Fibroblast of skin of left quadriceps (primary cell): ENCODE data around the gene PPM1H.
"Not testable (repeated sequence)": the region's sequence is repeated elsewhere in the genome, so short reads cannot be mapped to it uniquely, and the experiment has no call there.

ENCODE experiments used
- DNase-seq, 2 experiments: peaks; one replicate each; pipeline ENCODE4 v3.0.0-alpha.2; 2013; ENCODE audit warnings: low read depth in 2 of 2

PPM1H gene

GRCh38 chr12:62839869-62840660 is 94.9 kb downstream of the PPM1H start:
- DNase-seq = no peak

GRCh38 chr12:62834971-62835547 is 99.9 kb downstream of the PPM1H start:
- DNase-seq = no peak

GRCh38 chr12:62834406-62834805 is 100.5 kb downstream of the PPM1H start:
- DNase-seq = no peak

GRCh38 chr12:62833634-62834033 is 101.3 kb downstream of the PPM1H start:
- no peak for DNase-seq

- no peak for DNase-seq
Measured at GRCh38 chr12:62832558-62832957, 102.4 kb downstream of the PPM1H start.

GRCh38 chr12:62832027-62832426 is 102.9 kb downstream of the PPM1H start:
- no peak for DNase-seq

GRCh38 chr12:62827855-62828254 is 107.1 kb downstream of the PPM1H start:
- no peak for DNase-seq

GRCh38 chr12:62827042-62827441 is 107.9 kb downstream of the PPM1H start:
- DNase-seq = no peak

- DNase-seq = no peak
Measured at GRCh38 chr12:62817556-62818271, 117.2 kb downstream of the PPM1H start.

GRCh38 chr12:62814243-62814642 is 120.7 kb downstream of the PPM1H start:
- DNase-seq = no peak

- peak; percentile 44 to 48 for DNase-seq
Measured at GRCh38 chr12:62813031-62813829, 121.7 kb downstream of the PPM1H start.

- not testable (repeated sequence) for DNase-seq
Measured at GRCh38 chr12:62811481-62811880, 123.5 kb downstream of the PPM1H start.

GRCh38 chr12:62808166-62808879 is 126.6 kb downstream of the PPM1H start:
- no peak for DNase-seq

GRCh38 chr12:62806893-62807292 is 128.1 kb downstream of the PPM1H start:
- DNase-seq = no peak

GRCh38 chr12:62806244-62806836 is 128.6 kb downstream of the PPM1H start:
- DNase-seq = no peak

GRCh38 chr12:62805517-62805916 is 129.4 kb downstream of the PPM1H start:
- DNase-seq = no peak

GRCh38 chr12:62803756-62804155 is 131.2 kb downstream of the PPM1H start:
- no peak for DNase-seq

- no peak for DNase-seq
Measured at GRCh38 chr12:62802984-62803383, 132.0 kb downstream of the PPM1H start.

- no peak for DNase-seq
Measured at GRCh38 chr12:62802321-62802720, 132.6 kb downstream of the PPM1H start.

GRCh38 chr12:62801796-62802195 is 133.2 kb downstream of the PPM1H start:
- no peak for DNase-seq
